ENCODE results near the gene RTBDN.

DNA sequence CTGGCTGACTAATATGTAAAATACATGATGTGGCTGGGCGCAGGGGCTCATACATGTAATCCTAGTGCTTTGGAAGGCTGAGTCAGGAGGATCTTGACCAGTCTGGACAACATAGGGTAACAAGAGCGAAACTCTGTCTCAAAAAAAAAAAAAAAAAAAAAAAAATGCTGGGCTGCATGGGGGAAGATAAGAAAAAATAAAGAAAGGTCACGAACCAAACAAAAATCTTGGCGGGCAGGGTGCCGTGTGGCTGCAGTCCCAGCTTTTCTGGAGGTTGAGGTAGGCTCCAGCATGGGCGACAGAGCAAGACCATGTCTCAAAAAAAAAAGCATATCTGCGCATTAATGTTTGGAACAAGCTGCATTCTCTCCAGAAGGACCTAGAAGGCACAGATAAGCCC lies 19.3 kb downstream of the RTBDN start:
- TF ChIP-seq EZH2 (IDR thresholded peaks at IDR 0.05; ENCODE audit: insufficient read depth, poor library complexity, severe bottlenecking): no peak
- TF ChIP-seq EZH2phosphoT487 (IDR thresholded peaks at IDR 0.05; ENCODE audit: insufficient read depth, low read depth): no peak
